GM12891 (cell line): ENCODE data around the gene MADD.

ENCODE experiments used
- DNase-seq: peaks from one replicate; pipeline ENCODE4 v3.0.0; 2011; ENCODE audit warnings: low spot score; ENCODE audit not compliant: insufficient read length
- FAIRE-seq: peaks from 2 replicates; lab custom pipeline; 2011; peaks lifted over from hg19 to GRCh38; lab: Jason Lieb, UNC
- PAX5 ChIP-seq: IDR thresholded peaks from 2 replicates; pipeline ENCODE4 v1.6.1; 2011; ENCODE audit warnings: low read length, moderate library complexity, mild to moderate bottlenecking; ENCODE audit not compliant: insufficient read depth, severe bottlenecking
- POLR2A ChIP-seq: IDR thresholded peaks from 2 replicates; pipeline ENCODE4 v1.6.1; 2011; ENCODE audit warnings: low read depth, low read length, control low read depth
- POLR2AphosphoS5 ChIP-seq: IDR thresholded peaks from 2 replicates; pipeline ENCODE4 v1.6.1; 2011; ENCODE audit warnings: low read depth, low read length, control low read depth
- POU2F2 ChIP-seq: IDR thresholded peaks from 2 replicates; pipeline ENCODE4 v1.6.1; 2011; ENCODE audit warnings: low read depth, mild to moderate bottlenecking, control low read depth, low read length, moderate library complexity
- SPI1 ChIP-seq: IDR thresholded peaks from 2 replicates; pipeline ENCODE4 v1.6.1; 2011; ENCODE audit warnings: low read depth, low read length, control low read depth
- TAF1 ChIP-seq: IDR thresholded peaks from 2 replicates; pipeline ENCODE4 v1.6.1; 2011; ENCODE audit warnings: low read depth, low read length, control low read depth

MADD gene

GRCh38 chr11:47260366-47260765, 9.6 kb upstream of the MADD start:
- TF ChIP-seq PAX5 (no peak), POLR2A (no peak), POU2F2 (no peak), SPI1 (no peak), POLR2AphosphoS5 (no peak), TAF1 (no peak)
- FAIRE-seq, result no peak
- DNase-seq, result no peak

- FAIRE-seq, result no peak
- TF ChIP-seq POLR2AphosphoS5 (no peak), TAF1 (no peak), PAX5 (no peak), POLR2A (no peak), SPI1 (no peak), POU2F2 (no peak)
- DNase-seq, result no peak
These were observed 8.6 kb upstream of the MADD start for GRCh38 chr11:47261291-47261800.

GRCh38 chr11:47264119-47264518, 5.8 kb upstream of the MADD start:
- FAIRE-seq, result no peak
- no peak for TF ChIP-seq TAF1
- TF ChIP-seq POU2F2, result no peak
- no peak for TF ChIP-seq PAX5
- TF ChIP-seq POLR2A, result no peak
- TF ChIP-seq POLR2AphosphoS5, result no peak
- no peak for DNase-seq

- TF ChIP-seq SPI1 (no peak), TAF1 (no peak), POLR2AphosphoS5 (no peak), PAX5 (no peak), POLR2A (no peak), POU2F2 (no peak)
- no peak for DNase-seq
- no peak for FAIRE-seq
These were observed 5.4 kb upstream of the MADD start for GRCh38 chr11:47264521-47264920.

GRCh38 chr11:47267876-47268275, 2.1 kb upstream of the MADD start:
- TF ChIP-seq PAX5, result no peak
- no peak for TF ChIP-seq SPI1
- TF ChIP-seq POU2F2, result no peak
- TF ChIP-seq TAF1, result no peak
- TF ChIP-seq POLR2AphosphoS5, result no peak
- no peak for TF ChIP-seq POLR2A
- FAIRE-seq, result no peak
- no peak for DNase-seq

GRCh38 chr11:47268448-47269001, 1.4 kb upstream of the MADD start:
- no peak for DNase-seq
- FAIRE-seq, result no peak
- TF ChIP-seq PAX5 (no peak), SPI1 (peak; percentile 85)

- TF ChIP-seq POLR2AphosphoS5, result no peak
- TF ChIP-seq POLR2A, result 0 out of 2 replicates have a peak, but pooled peaks have one; percentile 31
- peak; percentile 19; the same call in 1 of the 2 replicates for TF ChIP-seq SPI1
- TF ChIP-seq POU2F2, result no peak
- TF ChIP-seq PAX5, result no peak
- TF ChIP-seq TAF1, result no peak
- FAIRE-seq (peak; percentile 89), DNase-seq (peak; percentile 85)
These were observed 718 bp upstream of the MADD start for GRCh38 chr11:47269002-47269828.

GRCh38 chr11:47270331-47271271, 668 bp downstream of the MADD start:
- DNase-seq (no peak), FAIRE-seq (no peak)
- TF ChIP-seq SPI1 (no peak), POLR2AphosphoS5 (no peak), POLR2A (no peak), TAF1 (no peak), PAX5 (no peak), POU2F2 (no peak)

- no peak for TF ChIP-seq POLR2AphosphoS5
- no peak for TF ChIP-seq SPI1
- no peak for TF ChIP-seq POU2F2
- TF ChIP-seq PAX5, result no peak
- TF ChIP-seq POLR2A, result no peak
- TF ChIP-seq TAF1, result no peak
- DNase-seq (no peak), FAIRE-seq (no peak)
These were observed 1.4 kb downstream of the MADD start for GRCh38 chr11:47271328-47271727.
